ACHN (cell line): ENCODE measurements around the gene KIRREL1.

Source experiments
- DNase-seq: peaks from one replicate; pipeline ENCODE4 v3.0.0-alpha.2; 2015
- in situ Hi-C: cut with HindIII; loops from 2 replicates; pipeline ENCODE4 v1.10.0; 2017; ENCODE audit warnings: low sequenced_read_pairs, low pct_ligation_motif_present, low pct_unique_long_range_greater_than_20kb

Gene KIRREL1

DNA sequence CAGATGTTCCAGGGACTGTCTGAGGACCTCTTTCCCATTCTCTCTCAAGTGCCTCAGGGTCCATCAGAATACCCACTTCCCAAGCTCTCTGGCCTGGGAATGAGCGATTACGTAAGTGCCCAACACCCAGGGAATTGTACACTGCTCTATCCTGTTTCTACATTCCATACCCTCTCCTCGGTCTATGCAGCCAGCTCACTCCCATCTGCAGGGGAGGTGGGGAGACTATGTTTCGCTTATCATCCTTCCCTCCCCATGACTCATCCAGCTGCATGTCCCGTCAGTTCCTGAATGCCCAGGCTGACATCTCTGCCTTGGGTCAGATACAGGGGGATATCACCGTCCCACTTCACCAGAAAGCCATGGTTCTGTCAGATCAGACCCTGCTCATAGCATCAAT is 152.7 kb downstream of the KIRREL1 start:
- no peak for DNase-seq
- in situ Hi-C loops = loop anchor here (25.0 kb wide), 1 partner anchor 184 kb away; no protein-coding TSS in a partner anchor

DNA sequence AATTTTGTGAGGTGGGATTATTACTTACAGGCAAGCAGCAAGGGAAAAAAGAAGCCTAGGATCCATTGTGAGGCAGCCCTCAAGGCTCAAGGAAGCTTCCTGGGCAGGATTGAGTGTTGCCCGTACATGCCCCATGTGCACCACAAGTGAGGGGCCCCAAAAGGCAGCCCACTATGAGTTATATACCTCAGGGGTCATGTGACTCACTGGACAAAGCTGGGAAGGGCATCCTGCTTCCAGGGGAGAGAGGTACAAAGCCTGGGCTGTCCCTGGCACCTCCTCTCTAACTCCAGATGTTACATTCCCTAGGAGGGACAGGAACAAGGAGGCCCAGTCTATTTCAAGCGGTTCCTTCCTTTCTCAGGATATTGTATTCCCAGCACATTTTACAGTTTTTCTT is 153.3 kb downstream of the KIRREL1 start:
- in situ Hi-C loops = loop anchor here (25.0 kb wide), 1 partner anchor 184 kb away; no protein-coding TSS in a partner anchor
- DNase-seq = no peak

DNA sequence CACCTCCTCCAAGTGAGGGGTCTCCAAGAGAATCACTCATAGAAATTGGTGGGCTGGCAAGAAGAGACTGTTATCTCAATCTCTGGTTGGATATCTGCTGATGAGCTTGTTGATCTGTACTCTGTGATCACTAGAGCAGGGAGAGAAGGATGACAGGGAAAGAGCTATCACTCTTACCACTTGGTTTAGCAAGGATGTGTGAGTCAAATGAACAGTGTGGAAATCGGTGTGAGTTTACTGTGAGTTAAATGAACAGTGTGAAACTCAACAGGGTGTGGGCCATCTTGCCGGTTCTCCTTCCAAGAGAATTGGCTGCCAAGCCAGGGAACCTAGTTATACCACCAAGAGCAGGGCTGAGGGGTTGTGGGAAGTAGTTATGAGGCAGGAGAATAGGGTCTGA is 154.0 kb downstream of the KIRREL1 start:
- in situ Hi-C loops = loop anchor here (25.0 kb wide), 1 partner anchor 185 kb away; no protein-coding TSS in a partner anchor
- no peak for DNase-seq

DNA sequence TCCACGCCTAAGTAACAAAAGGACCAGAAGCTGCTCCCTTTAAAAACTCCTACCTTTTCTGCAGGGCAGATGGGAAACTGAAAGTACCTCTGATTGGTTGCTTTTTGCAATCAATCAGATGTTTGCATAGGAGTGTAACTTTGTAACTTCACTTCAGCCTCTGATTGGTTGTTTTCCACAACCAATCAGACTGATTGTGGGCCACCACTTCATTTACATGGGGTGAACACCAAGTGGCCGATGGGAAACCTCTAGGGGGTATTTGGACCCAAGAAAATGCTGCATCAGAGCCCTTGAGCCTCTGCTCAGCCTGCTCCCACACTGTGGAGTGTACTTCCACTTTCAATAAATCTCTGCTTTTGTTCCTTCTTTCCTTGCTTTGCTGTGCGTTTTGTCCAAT is 154.4 kb downstream of the KIRREL1 start:
- DNase-seq = no peak
- in situ Hi-C loops = loop anchor here (25.0 kb wide), 1 partner anchor 186 kb away; no protein-coding TSS in a partner anchor

DNA sequence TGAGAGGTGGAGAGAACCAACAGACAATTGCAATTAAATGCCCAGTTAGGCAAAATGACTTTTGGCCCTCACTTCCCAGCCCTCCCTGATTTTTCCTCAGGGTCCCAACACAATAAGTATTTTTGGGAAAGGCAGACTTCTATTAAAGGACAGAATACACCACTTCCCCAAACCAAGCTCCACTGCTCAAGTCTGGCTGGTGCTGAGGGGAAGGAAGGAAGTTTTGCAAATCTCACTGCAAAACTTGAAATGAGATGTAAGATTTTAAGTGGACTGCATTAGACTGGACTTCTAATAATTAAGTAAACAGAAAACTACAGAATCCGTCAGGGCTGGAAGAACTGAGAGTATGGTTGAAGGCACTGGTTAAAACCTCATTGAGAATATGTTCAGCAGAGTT is 155.0 kb downstream of the KIRREL1 start:
- DNase-seq = no peak
- in situ Hi-C loops = loop anchor here (25.0 kb wide), 1 partner anchor 186 kb away; no protein-coding TSS in a partner anchor

DNA sequence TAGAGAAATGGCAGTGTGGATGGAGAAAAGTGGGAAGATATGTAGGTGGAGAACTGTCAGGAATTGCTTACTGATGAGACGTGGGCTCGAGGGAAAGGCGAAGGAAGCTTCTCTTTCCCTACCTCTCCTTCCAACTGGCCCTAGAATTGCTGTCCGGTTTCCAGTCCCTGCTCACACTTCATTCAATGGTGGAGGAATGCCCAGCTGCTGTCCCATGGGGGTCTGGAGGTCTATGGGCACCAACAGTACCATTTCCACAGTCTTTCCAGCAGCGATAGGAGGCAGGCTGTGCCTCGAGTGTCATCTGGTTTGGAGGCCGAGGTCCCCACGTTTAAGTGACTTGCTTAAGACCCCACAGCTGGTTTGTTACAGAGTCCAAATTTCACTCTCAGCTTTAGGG is 155.7 kb downstream of the KIRREL1 start:
- in situ Hi-C loops = loop anchor here (25.0 kb wide), 1 partner anchor 187 kb away; no protein-coding TSS in a partner anchor
- no peak for DNase-seq
